K562 (cell line): ENCODE data around the gene CIB1. TPM values are rescaled to one million over a fixed set of nuclear protein-coding genes. Genes with fewer than 3 reads are reported as not detected.

Experiments
- ADNP ChIP-seq: fragments of 200-800 bp; sonication (Bioruptor generic); IDR thresholded peaks from 2 replicates; pipeline ENCODE4 v1.6.1; 2016; ENCODE audit warnings: missing genetic modification characterization, missing compliant biosample characterization
- FOXP1 ChIP-seq: sonication (generic); formaldehyde crosslinking; IDR thresholded peaks from 2 replicates; pipeline ENCODE4 v1.8.0; 2022; ENCODE audit warnings: mild to moderate bottlenecking, missing genetic modification reagents
- HLTF ChIP-seq: fragments of 450-650 bp; IDR thresholded peaks from 2 replicates; pipeline ENCODE4 v1.6.1; 2016
- PHF8 ChIP-seq: fragments of 200-600 bp; sonication (generic); IDR thresholded peaks from 2 replicates; pipeline ENCODE4 v1.6.1; 2012; ENCODE audit warnings: mixed run types, mild to moderate bottlenecking, inconsistent platforms, low read length, moderate library complexity, borderline replicate concordance
- POLR2G ChIP-seq: fragments of 200-400 bp; formaldehyde crosslinking; IDR thresholded peaks from 2 replicates; pipeline ENCODE4 v1.6.1; 2017; ENCODE audit warnings: low read depth, mild to moderate bottlenecking, antibody characterized with exemption, low read length, moderate library complexity
- RAD51 ChIP-seq: fragments of 450-650 bp; IDR thresholded peaks from 2 replicates; pipeline ENCODE4 v1.7.1; 2016; ENCODE audit warnings: low read depth, mild to moderate bottlenecking, borderline replicate concordance
- REST ChIP-seq, 2 experiments: fragments of 450-650 bp; formaldehyde crosslinking in 1 of 2; IDR thresholded peaks; 2 replicates each; pipeline versions ENCODE4 v1.4.0 to v1.6.1; 2014 to 2020; ENCODE audit warnings: mild to moderate bottlenecking in 2 of 2, borderline replicate concordance in 1 of 2, low read depth in 1 of 2
- ZBTB9 ChIP-seq: fragments of 450-650 bp; formaldehyde crosslinking; IDR thresholded peaks from 2 replicates; pipeline ENCODE4 v1.4.0; 2020; ENCODE audit warnings: mild to moderate bottlenecking, moderate library complexity
- ZNF668 ChIP-seq: fragments of 250-450 bp; sonication (Bioruptor Pico); IDR thresholded peaks from 2 replicates; pipeline ENCODE4 v1.8.0; 2022; ENCODE audit warnings: mild to moderate bottlenecking, inconsistent platforms
- polyA plus RNA-seq, 8 experiments: library from polyadenylated mRNA; depleted of rRNA in 4 of 8; stranded (reverse) in 5 of 8; unstranded in 3 of 8; fragments of >200 nt; fragmentation: Nextera tagmentation in 2 of 8; fragmentation: Illumina TruSeq in 1 of 8; extraction: Ambion mirVana in 2 of 8; extraction: Trizol in 1 of 8; gene quantifications; 2 replicates each; pipeline versions ENCODE4 v1.2.1 to v1.2.3, GENCODE V29; 2011 to 2014; ENCODE audit warnings: inconsistent platforms in 1 of 8, missing spikeins in 1 of 8
- total RNA-seq, 7 experiments: library from RNA; depleted of rRNA in 6 of 7; stranded (reverse); fragments of >200 nt in 6 of 7; fragmentation: Illumina TruSeq in 2 of 7; extraction: Trizol in 2 of 7; gene quantifications; 2 replicates each; pipeline versions ENCODE4 v1.2.1 to v1.2.3, GENCODE V29; 2011 to 2021; ENCODE audit warnings: low replicate concordance in 1 of 7
- TF ChIP-seq, protein P1 (sequence below): fragments of 250-450 bp; sonication (Bioruptor Pico); IDR thresholded peaks from 2 replicates; pipeline ENCODE4 v1.4.0; 2020; ENCODE audit warnings: mild to moderate bottlenecking, moderate library complexity

The CIB1 gene
- total and polyA plus RNA-seq, 9 of the 15 experiments (the other 6 are each of a cell fraction or from before 2014, with no cell fraction given), result 14.9 to 136 (median 64.5) TPM

GRCh38 chr15:90188914-90189748 lies 44.6 kb downstream of the CIB1 start (continued):
- TF ChIP-seq, protein P1, sequence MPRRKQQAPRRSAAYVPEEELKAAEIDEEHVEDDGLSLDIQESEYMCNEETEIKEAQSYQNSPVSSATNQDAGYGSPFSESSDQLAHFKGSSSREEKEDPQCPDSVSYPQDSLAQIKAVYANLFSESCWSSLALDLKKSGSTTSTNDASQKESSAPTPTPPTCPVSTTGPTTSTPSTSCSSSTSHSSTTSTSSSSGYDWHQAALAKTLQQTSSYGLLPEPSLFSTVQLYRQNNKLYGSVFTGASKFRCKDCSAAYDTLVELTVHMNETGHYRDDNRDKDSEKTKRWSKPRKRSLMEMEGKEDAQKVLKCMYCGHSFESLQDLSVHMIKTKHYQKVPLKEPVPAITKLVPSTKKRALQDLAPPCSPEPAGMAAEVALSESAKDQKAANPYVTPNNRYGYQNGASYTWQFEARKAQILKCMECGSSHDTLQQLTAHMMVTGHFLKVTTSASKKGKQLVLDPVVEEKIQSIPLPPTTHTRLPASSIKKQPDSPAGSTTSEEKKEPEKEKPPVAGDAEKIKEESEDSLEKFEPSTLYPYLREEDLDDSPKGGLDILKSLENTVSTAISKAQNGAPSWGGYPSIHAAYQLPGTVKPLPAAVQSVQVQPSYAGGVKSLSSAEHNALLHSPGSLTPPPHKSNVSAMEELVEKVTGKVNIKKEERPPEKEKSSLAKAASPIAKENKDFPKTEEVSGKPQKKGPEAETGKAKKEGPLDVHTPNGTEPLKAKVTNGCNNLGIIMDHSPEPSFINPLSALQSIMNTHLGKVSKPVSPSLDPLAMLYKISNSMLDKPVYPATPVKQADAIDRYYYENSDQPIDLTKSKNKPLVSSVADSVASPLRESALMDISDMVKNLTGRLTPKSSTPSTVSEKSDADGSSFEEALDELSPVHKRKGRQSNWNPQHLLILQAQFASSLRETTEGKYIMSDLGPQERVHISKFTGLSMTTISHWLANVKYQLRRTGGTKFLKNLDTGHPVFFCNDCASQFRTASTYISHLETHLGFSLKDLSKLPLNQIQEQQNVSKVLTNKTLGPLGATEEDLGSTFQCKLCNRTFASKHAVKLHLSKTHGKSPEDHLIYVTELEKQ (CRISPR knock-in tag), result no peak
- no peak for TF ChIP-seq POLR2G
- TF ChIP-seq FOXP1 (CRISPR knock-in tag), result no peak
- TF ChIP-seq PHF8, result no peak
- peak; percentile 56; the same call in 1 of the 2 replicates for TF ChIP-seq HLTF
- TF ChIP-seq ZNF668 (CRISPR knock-in tag), result no peak
- TF ChIP-seq REST (IDR thresholded peaks at IDR 0.05; ENCODE audit: borderline replicate concordance), result no peak
- TF ChIP-seq REST (CRISPR knock-in tag; IDR thresholded peaks at IDR 0.05; ENCODE audit: low read depth), result no peak
- no peak for TF ChIP-seq ZBTB9 (CRISPR knock-in tag)
- no peak for TF ChIP-seq RAD51
- no peak; the same call in 1 of the 2 replicates for TF ChIP-seq ADNP (tag)
